ENCODE measurements around the gene UBN1.

GRCh38 chr16:4811242-4811641 is 36.0 kb upstream of the UBN1 start:
- TF ChIP-seq RARB (CRISPR knock-in tag; IDR thresholded peaks at IDR 0.05) (no peak), ZFP30 (CRISPR knock-in tag; IDR thresholded peaks at IDR 0.05) (no peak), ARNTL (CRISPR knock-in tag; IDR thresholded peaks at IDR 0.05; ENCODE audit: borderline replicate concordance, low read depth) (no peak), ZFP3 (CRISPR knock-in tag; IDR thresholded peaks at IDR 0.05) (no peak), PATZ1 (CRISPR knock-in tag; IDR thresholded peaks at IDR 0.05; ENCODE audit: borderline replicate concordance) (no peak), CREB5 (CRISPR knock-in tag; IDR thresholded peaks at IDR 0.05; ENCODE audit: low read depth) (no peak), SNAI2 (CRISPR knock-in tag; IDR thresholded peaks at IDR 0.05) (no peak), BACH2 (CRISPR knock-in tag; IDR thresholded peaks at IDR 0.05; ENCODE audit: borderline replicate concordance) (no peak), ZNF8 (CRISPR knock-in tag; IDR thresholded peaks at IDR 0.05) (no peak), PPARA (CRISPR knock-in tag; IDR thresholded peaks at IDR 0.05; ENCODE audit: borderline replicate concordance) (no peak), TOX (CRISPR knock-in tag; IDR thresholded peaks at IDR 0.05; ENCODE audit: borderline replicate concordance) (no peak), TCF4 (CRISPR knock-in tag; IDR thresholded peaks at IDR 0.05; ENCODE audit: borderline replicate concordance) (no peak), OSR1 (CRISPR knock-in tag; IDR thresholded peaks at IDR 0.05) (no peak), ISL1 (CRISPR knock-in tag; IDR thresholded peaks at IDR 0.05) (no peak)
